Measurements from ENCODE around the gene TRIM25. TPM values are rescaled to one million over a fixed set of nuclear protein-coding genes. Genes with fewer than 3 reads are reported as not detected.

The TRIM25 gene
- total and polyA plus RNA-seq, 9 donors, result 12.5 to 71.7 (median 45.9) TPM

DNA sequence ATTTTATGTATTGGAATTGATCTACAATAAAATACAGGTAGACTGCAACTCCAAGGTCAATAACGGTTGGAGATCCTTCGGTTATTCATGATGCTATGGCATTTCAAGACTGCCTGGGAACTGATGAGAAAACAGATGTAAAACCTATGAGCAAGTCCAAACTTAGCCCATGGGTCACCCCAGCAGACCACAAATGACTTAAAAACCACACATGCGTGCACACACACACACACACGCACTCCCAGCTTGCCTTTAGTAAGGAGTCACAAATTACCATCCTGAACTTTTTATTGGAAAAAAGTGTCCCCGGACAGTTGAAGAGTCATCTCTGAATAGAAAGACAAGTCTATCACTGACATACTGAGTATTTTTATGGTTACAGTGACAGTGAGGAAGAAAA is 26.7 kb downstream of the TRIM25 start:
- no peak for DNase-seq
- Histone ChIP-seq H3K4me1 (ENCODE audit: insufficient read depth) (peaks cover 2% of the 10 kb centered on the region), H3K4me3 (no peak overlapping the region), H3K27ac (no peak overlapping the region), H3K36me3 (no peaks in the 10 kb centered on the region), H3K27me3 (no peaks in the 10 kb centered on the region), H3K9me3 (no peaks in the 10 kb centered on the region)
- TF ChIP-seq, protein P1, sequence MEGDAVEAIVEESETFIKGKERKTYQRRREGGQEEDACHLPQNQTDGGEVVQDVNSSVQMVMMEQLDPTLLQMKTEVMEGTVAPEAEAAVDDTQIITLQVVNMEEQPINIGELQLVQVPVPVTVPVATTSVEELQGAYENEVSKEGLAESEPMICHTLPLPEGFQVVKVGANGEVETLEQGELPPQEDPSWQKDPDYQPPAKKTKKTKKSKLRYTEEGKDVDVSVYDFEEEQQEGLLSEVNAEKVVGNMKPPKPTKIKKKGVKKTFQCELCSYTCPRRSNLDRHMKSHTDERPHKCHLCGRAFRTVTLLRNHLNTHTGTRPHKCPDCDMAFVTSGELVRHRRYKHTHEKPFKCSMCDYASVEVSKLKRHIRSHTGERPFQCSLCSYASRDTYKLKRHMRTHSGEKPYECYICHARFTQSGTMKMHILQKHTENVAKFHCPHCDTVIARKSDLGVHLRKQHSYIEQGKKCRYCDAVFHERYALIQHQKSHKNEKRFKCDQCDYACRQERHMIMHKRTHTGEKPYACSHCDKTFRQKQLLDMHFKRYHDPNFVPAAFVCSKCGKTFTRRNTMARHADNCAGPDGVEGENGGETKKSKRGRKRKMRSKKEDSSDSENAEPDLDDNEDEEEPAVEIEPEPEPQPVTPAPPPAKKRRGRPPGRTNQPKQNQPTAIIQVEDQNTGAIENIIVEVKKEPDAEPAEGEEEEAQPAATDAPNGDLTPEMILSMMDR (IDR thresholded peaks at IDR 0.05), result no peak
- TF ChIP-seq EP300 (IDR thresholded peaks at IDR 0.05), result no peak
- TF ChIP-seq POLR2A (IDR thresholded peaks at IDR 0.05), result no peak
- WGBS, 3 donors, result 95 to 98% (median 97%) methylated on average over 5 of the region's 5 CpGs
- intact Hi-C loops (cut with DNase I), result no loop called here

DNA sequence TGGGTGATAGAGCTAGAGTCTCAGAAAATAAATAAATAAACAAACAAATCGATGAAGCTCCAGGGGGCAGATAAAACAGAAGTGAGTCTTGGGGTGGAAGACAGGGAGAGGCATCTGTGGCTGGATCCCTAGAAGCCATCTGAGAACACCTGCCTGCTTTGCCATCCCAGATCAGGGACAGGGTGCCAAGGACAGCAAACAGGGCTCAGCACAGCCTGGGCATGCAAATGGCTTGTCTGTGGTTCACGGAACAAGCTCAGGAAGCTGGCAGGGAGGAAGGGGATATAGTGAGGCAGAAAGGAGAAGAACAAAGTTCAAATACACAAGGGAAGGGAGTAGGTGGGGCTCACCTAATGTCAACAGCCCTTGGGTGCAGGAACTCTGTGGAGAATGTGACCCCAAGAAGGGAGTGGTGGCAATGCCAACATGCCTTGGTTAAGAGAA is 27.5 kb downstream of the TRIM25 start:
- H3K9me3 ChIP-seq, result no peaks in the 10 kb centered on the region
- H3K4me1 ChIP-seq (ENCODE audit: insufficient read depth), result peaks cover 2% of the 10 kb centered on the region
- TF ChIP-seq EP300 (IDR thresholded peaks at IDR 0.05), result no peak
- TF ChIP-seq, protein P1 (IDR thresholded peaks at IDR 0.05), result no peak
- TF ChIP-seq POLR2A (IDR thresholded peaks at IDR 0.05), result no peak
- intact Hi-C loops (cut with DNase I), result no loop called here
- 85 to 92% (median 90%) methylated on average over 2 of the region's 2 CpGs for WGBS, 3 donors
- no peak for DNase-seq
- H3K4me3 ChIP-seq, result no peak overlapping the region
- H3K27me3 ChIP-seq, result no peaks in the 10 kb centered on the region
- H3K36me3 ChIP-seq, result no peaks in the 10 kb centered on the region
- no peak overlapping the region for H3K27ac ChIP-seq

DNA sequence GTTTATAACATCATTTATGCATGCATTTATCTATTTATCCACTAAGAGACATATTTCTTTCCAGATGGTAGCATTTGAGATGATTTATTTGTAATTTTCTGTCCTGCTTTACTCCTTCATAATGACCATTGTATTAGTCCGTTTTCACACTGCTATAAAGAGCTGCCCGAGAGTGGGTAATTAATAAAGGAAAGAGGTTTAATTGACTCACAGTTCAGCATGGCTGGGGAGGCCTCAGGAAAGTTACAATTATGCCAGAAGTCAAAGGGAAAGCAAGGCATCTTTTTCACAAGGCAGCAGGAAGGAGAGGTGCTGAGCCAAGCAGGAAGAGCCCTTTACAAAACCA is 28.6 kb downstream of the TRIM25 start:
- intact Hi-C loops (cut with DNase I), result no loop called here
- WGBS, 3 donors, result 54 to 63% (median 63%) methylated on average over 2 of the region's 2 CpGs
- TF ChIP-seq EP300 (IDR thresholded peaks at IDR 0.05) (no peak), POLR2A (IDR thresholded peaks at IDR 0.05) (no peak)
- TF ChIP-seq, protein P1 (IDR thresholded peaks at IDR 0.05), result no peak

DNA sequence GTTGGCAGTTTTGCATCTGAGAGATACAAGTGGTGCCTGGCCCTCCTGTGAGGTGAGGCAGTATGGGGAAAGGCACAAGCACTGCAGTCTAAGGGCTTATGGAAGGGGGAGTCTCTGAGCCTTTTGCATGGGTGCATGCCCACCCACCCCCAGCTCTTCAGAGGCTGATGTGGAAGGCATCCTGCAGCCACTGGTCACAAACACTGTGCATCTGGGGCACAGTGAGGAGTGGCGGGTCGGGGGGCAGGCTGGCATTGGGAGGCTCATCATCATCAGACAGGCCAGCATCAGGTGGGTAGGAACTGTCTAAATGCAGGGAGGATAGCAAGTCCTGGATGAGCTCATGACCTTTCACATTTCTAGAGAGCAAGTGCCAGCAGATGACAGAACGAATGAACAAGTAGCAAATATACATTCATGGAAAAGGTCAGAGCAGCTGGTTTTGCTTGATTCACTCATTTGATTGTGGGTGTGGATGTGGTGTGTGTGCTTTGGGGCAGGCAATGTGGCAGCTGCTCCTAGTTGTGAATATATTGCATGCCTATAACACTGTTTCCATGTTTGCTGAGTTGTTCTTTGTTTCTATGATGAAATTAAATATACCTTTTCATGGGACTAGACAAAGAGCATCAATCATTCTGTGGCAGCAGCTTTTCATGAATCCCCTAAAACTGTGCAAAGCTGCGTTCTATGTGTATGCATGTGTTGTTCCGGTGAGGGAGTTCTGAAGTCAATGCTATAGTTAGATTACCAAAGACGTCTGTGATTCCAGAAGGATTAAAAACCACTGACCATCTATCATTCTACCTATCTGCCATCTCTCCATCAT is 29.2 kb downstream of the TRIM25 start:
- Histone ChIP-seq H3K27me3 (no peaks in the 10 kb centered on the region), H3K36me3 (no peaks in the 10 kb centered on the region), H3K9me3 (no peaks in the 10 kb centered on the region), H3K27ac (no peak overlapping the region), H3K4me1 (ENCODE audit: insufficient read depth) (no peaks in the 10 kb centered on the region), H3K4me3 (no peak overlapping the region)
- no peak for DNase-seq
- 80 to 85% (median 85%) methylated on average over 6 of the region's 6 CpGs for WGBS, 3 donors
- TF ChIP-seq EP300 (IDR thresholded peaks at IDR 0.05), result no peak
- TF ChIP-seq POLR2A (IDR thresholded peaks at IDR 0.05), result no peak
- TF ChIP-seq, protein P1 (IDR thresholded peaks at IDR 0.05), result no peak
- intact Hi-C loops (cut with DNase I), result no loop called here

More for the DNA sequence above, 28.6 kb downstream of the TRIM25 start:
- Histone ChIP-seq H3K9me3 (no peaks in the 10 kb centered on the region), H3K36me3 (no peaks in the 10 kb centered on the region), H3K27me3 (no peaks in the 10 kb centered on the region), H3K4me3 (no peak overlapping the region), H3K4me1 (ENCODE audit: insufficient read depth) (no peaks in the 10 kb centered on the region), H3K27ac (no peak overlapping the region)
- DNase-seq, result no peak

Data from ovary (tissue), 9 donors.